ENCODE data around the gene TBCCD1.
"Not testable (repeated sequence)": the region's sequence is repeated elsewhere in the genome, so short reads cannot be mapped to it uniquely, and the experiment has no call there.

Gene TBCCD1

GRCh38 chr3:186589856-186590579 lies 22.9 kb upstream of the TBCCD1 start:
- TF ChIP-seq, protein P1, sequence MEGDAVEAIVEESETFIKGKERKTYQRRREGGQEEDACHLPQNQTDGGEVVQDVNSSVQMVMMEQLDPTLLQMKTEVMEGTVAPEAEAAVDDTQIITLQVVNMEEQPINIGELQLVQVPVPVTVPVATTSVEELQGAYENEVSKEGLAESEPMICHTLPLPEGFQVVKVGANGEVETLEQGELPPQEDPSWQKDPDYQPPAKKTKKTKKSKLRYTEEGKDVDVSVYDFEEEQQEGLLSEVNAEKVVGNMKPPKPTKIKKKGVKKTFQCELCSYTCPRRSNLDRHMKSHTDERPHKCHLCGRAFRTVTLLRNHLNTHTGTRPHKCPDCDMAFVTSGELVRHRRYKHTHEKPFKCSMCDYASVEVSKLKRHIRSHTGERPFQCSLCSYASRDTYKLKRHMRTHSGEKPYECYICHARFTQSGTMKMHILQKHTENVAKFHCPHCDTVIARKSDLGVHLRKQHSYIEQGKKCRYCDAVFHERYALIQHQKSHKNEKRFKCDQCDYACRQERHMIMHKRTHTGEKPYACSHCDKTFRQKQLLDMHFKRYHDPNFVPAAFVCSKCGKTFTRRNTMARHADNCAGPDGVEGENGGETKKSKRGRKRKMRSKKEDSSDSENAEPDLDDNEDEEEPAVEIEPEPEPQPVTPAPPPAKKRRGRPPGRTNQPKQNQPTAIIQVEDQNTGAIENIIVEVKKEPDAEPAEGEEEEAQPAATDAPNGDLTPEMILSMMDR (conservative IDR thresholded peaks at IDR 0.05; ENCODE audit: low read depth), result no peak
- POLR2A ChIA-PET (ENCODE audit: low non-redundant PET), result no interaction called here
- H3K27ac ChIP-seq, result peak overlapping the region; percentile 72

GRCh38 chr3:186589121-186589520 lies 22.0 kb upstream of the TBCCD1 start:
- TF ChIP-seq, protein P1 (conservative IDR thresholded peaks at IDR 0.05; ENCODE audit: low read depth), result no peak
- ChIA-PET CTCF (interaction anchor here (0.6 to 1.0 kb wide), 4 partner anchors 8 to 31 kb away, joined by 3 to 7 read pairs (median 3); no protein-coding TSS in a partner anchor), POLR2A (ENCODE audit: low non-redundant PET) (no interaction called here)
- H3K27ac ChIP-seq, result no peak overlapping the region; the same call in 1 of the 2 replicates
- DNase-seq (ENCODE audit: low spot score), result no peak

More at GRCh38 chr3:186589856-186590579, 22.9 kb upstream of the TBCCD1 start:
- peak; percentile 86 for DNase-seq (ENCODE audit: low spot score)
- CTCF ChIA-PET, result interaction anchor here (0.6 to 1.8 kb wide), 6 partner anchors 9 to 612 kb away, joined by 3 to 6 read pairs (median 3); no protein-coding TSS in a partner anchor

DNA sequence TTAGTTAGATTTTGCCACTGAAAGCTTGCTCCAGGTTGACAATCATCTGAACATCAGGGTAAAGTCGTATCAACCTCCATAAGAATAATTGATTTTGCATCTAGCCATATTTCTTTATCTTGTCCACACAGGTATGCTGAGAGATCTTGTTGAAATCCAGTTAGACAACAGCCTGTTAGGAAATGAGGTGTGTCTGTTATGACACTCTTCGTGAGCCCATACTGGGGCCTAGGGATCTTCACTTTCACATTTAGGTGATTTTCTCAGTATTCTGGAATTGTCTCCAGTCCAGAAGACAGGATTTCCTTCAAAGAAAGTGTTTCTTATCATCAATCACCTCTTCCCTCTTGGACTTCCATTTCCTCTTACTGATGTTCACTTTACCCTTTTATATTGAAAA lies 21.5 kb upstream of the TBCCD1 start:
- peak; percentile 87 for DNase-seq (ENCODE audit: low spot score)
- ChIA-PET POLR2A (ENCODE audit: low non-redundant PET) (no interaction called here), CTCF (interaction anchor here (0.6 to 1.0 kb wide), 2 partner anchors 15 to 30 kb away, joined by 3 to 7 read pairs; no protein-coding TSS in a partner anchor)
- H3K27ac ChIP-seq, result no peak overlapping the region
- TF ChIP-seq, protein P1 (conservative IDR thresholded peaks at IDR 0.05; ENCODE audit: low read depth), result no peak

- ChIA-PET POLR2A (ENCODE audit: low non-redundant PET) (no interaction called here), CTCF (interaction anchor here (0.6 to 1.4 kb wide), 3 partner anchors 27 to 47 kb away, joined by 3 to 4 read pairs (median 4); no protein-coding TSS in a partner anchor)
- TF ChIP-seq, protein P1 (conservative IDR thresholded peaks at IDR 0.05; ENCODE audit: low read depth), result no peak
- DNase-seq (ENCODE audit: low spot score), result no peak
- no peak overlapping the region for H3K27ac ChIP-seq
Observed at GRCh38 chr3:186587183-186587582, 20.0 kb upstream of the TBCCD1 start.

DNA sequence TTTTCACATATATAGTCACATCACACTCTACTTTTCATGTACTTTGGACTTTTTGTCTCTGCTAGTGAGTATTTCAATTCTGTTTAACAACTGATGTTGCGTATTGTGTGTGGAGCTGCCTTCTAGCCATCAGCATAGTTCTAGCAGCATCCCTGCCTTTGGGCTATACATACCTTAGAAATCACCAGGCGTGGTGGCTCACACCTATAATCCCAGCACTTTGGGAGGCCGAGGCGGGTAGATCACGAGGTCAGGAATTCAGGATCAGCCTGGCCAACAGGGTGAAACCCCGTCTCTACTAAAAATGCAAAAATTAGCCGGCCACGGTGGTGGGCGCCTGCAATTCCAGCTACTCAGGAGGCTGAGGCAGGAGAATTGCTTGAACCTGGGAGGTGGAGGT lies 19.1 kb upstream of the TBCCD1 start:
- POLR2A ChIA-PET (ENCODE audit: low non-redundant PET); DNase-seq (ENCODE audit: low spot score); H3K27ac ChIP-seq: not testable (repeated sequence)
- CTCF ChIA-PET, result interaction anchor here (0.7 to 1.2 kb wide), 2 partner anchors 31 to 355 kb away, joined by 3 to 4 read pairs; no protein-coding TSS in a partner anchor

- H3K27ac ChIP-seq, result no peak overlapping the region
- DNase-seq (ENCODE audit: low spot score), result no peak
- ChIA-PET POLR2A (ENCODE audit: low non-redundant PET) (no interaction called here), CTCF (interaction anchor here (0.6 to 3.2 kb wide), 3 partner anchors 25 to 34 kb away, joined by 3 to 7 read pairs (median 3); no protein-coding TSS in a partner anchor)
- TF ChIP-seq, protein P1 (conservative IDR thresholded peaks at IDR 0.05; ENCODE audit: low read depth), result no peak
Observed at GRCh38 chr3:186583831-186584230, 16.7 kb upstream of the TBCCD1 start.

GRCh38 chr3:186582541-186582940 lies 15.4 kb upstream of the TBCCD1 start:
- no peak for DNase-seq (ENCODE audit: low spot score)
- TF ChIP-seq, protein P1 (conservative IDR thresholded peaks at IDR 0.05; ENCODE audit: low read depth), result no peak
- ChIA-PET POLR2A (ENCODE audit: low non-redundant PET) (no interaction called here), CTCF (interaction anchor here (3.2 kb wide), 1 partner anchor 32 kb away, joined by 7 read pairs; no protein-coding TSS in a partner anchor)
- no peak overlapping the region for H3K27ac ChIP-seq

Data from RWPE1 (cell line).